Fibroblast of lung (primary cell): ENCODE measurements around the gene CFAP299. TPM values are rescaled to one million over a fixed set of nuclear protein-coding genes. Genes with fewer than 3 reads are reported as not detected.

Experiments used
- DNase-seq, 2 donors: peaks; one replicate each; pipeline versions ENCODE4 v3.0.0 to v3.0.0-alpha.2; 2010; ENCODE audit warnings: low read depth in 2 of 2
- H2AFZ ChIP-seq: 2 replicates; pipeline ENCODE4 v1.5.1; 2012; ENCODE audit warnings: low read length, control low read depth, inconsistent platforms
- H3K27ac ChIP-seq: 2 replicates; pipeline ENCODE4 v1.5.1; 2011; ENCODE audit warnings: low read length, control low read depth; ENCODE audit not compliant: insufficient read depth
- H3K27me3 ChIP-seq: 2 replicates; pipeline ENCODE4 v1.5.1; 2011; ENCODE audit warnings: mild to moderate bottlenecking, low read length; ENCODE audit not compliant: control insufficient read depth, insufficient read depth
- H3K36me3 ChIP-seq: 2 replicates; pipeline ENCODE4 v1.5.1; 2011; ENCODE audit warnings: low read length; ENCODE audit not compliant: control insufficient read depth, insufficient read depth
- H3K4me1 ChIP-seq: 2 replicates; pipeline ENCODE4 v1.5.1; 2011; ENCODE audit warnings: low read length; ENCODE audit not compliant: control insufficient read depth, insufficient read depth; ENCODE audit errors: extremely low read depth
- H3K4me2 ChIP-seq: 2 replicates; pipeline ENCODE4 v1.5.1; 2011; ENCODE audit warnings: low read length, control low read depth; ENCODE audit not compliant: insufficient read depth; ENCODE audit errors: extremely low read depth
- H3K4me3 ChIP-seq, 4 experiments: fragments of 200-600 bp in 1 of 4; sonication (generic) in 1 of 4; replicated peaks in 1 of 4; 2 replicates each; pipeline ENCODE4 v1.5.1; 2011 to 2016; ENCODE audit warnings: low read length in 4 of 4, low read depth in 3 of 4, mild to moderate bottlenecking in 3 of 4, control low read depth in 2 of 4, inconsistent platforms in 1 of 4, mixed read lengths in 1 of 4; ENCODE audit not compliant: insufficient read depth in 1 of 4; ENCODE audit errors: control extremely low read depth in 1 of 4
- H3K79me2 ChIP-seq: 2 replicates; pipeline ENCODE4 v1.5.1; 2012; ENCODE audit warnings: mild to moderate bottlenecking, low read length, inconsistent platforms; ENCODE audit not compliant: control insufficient read depth, insufficient read depth
- H3K9ac ChIP-seq: 2 replicates; pipeline ENCODE4 v1.5.1; 2011; ENCODE audit warnings: mild to moderate bottlenecking, low read length, control low read depth; ENCODE audit not compliant: insufficient read depth
- H3K9me3 ChIP-seq: 2 replicates; pipeline ENCODE4 v1.5.1; 2012; ENCODE audit warnings: low read depth, low read length; ENCODE audit not compliant: control insufficient read depth, insufficient read depth
- H4K20me1 ChIP-seq: 2 replicates; pipeline ENCODE4 v1.5.1; 2011; ENCODE audit warnings: low read length; ENCODE audit not compliant: control insufficient read depth, insufficient read depth; ENCODE audit errors: extremely low read depth
- CTCF ChIP-seq, 2 donors: IDR thresholded peaks in 1 of 2; conservative IDR thresholded peaks in 1 of 2; 1 replicate in 1 of 2; 2 replicates in 1 of 2; pipeline ENCODE4 v1.5.1; 2011 to 2012; ENCODE audit warnings: low read length in 2 of 2, control low read depth in 1 of 2, inconsistent platforms in 1 of 2, low read depth in 1 of 2, mild to moderate bottlenecking in 1 of 2
- EZH2 ChIP-seq: IDR thresholded peaks from 2 replicates; pipeline ENCODE4 v1.5.1; 2012; ENCODE audit warnings: low read length, control low read depth, mild to moderate bottlenecking; ENCODE audit errors: missing control alignments
- polyA plus RNA-seq, 2 donors: library from polyadenylated mRNA; depleted of rRNA in 1 of 2; stranded (reverse) in 1 of 2; unstranded in 1 of 2; fragments of >200 nt; gene quantifications; 2 replicates each; pipeline ENCODE4 v1.2.1, GENCODE V29; 2011 to 2012; ENCODE audit warnings: missing spikeins in 1 of 2
- total RNA-seq: library from RNA; depleted of rRNA; stranded (reverse); fragments of >200 nt; gene quantifications from 2 replicates; pipeline ENCODE4 v1.2.1, GENCODE V29; 2014

The CFAP299 gene
- total and polyA plus RNA-seq, 2 donors (not counting 1 experiment from before 2014, with no cell fraction given): 0.79 to 16.2 TPM

GRCh38 chr4:80334568-80334967, 962 bp upstream of the CFAP299 start:
- no peaks in the 10 kb centered on the region for H3K9me3 ChIP-seq
- H3K36me3 ChIP-seq: no peaks in the 10 kb centered on the region
- H4K20me1 ChIP-seq: no peaks in the 10 kb centered on the region
- no peaks in the 10 kb centered on the region for H3K27me3 ChIP-seq
- H3K4me2 ChIP-seq: no peak overlapping the region
- no peaks in the 10 kb centered on the region for H3K79me2 ChIP-seq
- TF ChIP-seq CTCF (conservative IDR thresholded peaks at IDR 0.05 in 1 of 2, IDR thresholded peaks at IDR 0.05 in 1 of 2; ENCODE audit: low read depth in 1 of 2, low read length in 2 of 2): no peak
- no peak for TF ChIP-seq EZH2
- H3K4me1 ChIP-seq: no peaks in the 10 kb centered on the region
- no peak overlapping the region for H3K9ac ChIP-seq
- H3K4me3 ChIP-seq: no peak overlapping the region
- no peak for DNase-seq
- no peak overlapping the region for H3K27ac ChIP-seq
- no peak overlapping the region for H2AFZ ChIP-seq

GRCh38 chr4:80335226-80335553, 340 bp upstream of the CFAP299 start:
- H3K9me3 ChIP-seq: no peaks in the 10 kb centered on the region
- TF ChIP-seq EZH2 (no peak), CTCF (conservative IDR thresholded peaks at IDR 0.05 in 1 of 2, IDR thresholded peaks at IDR 0.05 in 1 of 2; ENCODE audit: low read depth in 1 of 2, low read length in 2 of 2) (no peak)
- DNase-seq: no peak
- H3K27ac ChIP-seq: no peak overlapping the region
- peak overlapping the region; percentile 64 to 84 (median 82) for H3K4me3 ChIP-seq
- H2AFZ ChIP-seq: peak overlapping the region; percentile 96
- H3K36me3 ChIP-seq: no peaks in the 10 kb centered on the region
- peak overlapping the region; percentile 97 for H3K4me2 ChIP-seq
- no peaks in the 10 kb centered on the region for H3K4me1 ChIP-seq
- H3K9ac ChIP-seq: no peak overlapping the region
- no peaks in the 10 kb centered on the region for H3K79me2 ChIP-seq
- H3K27me3 ChIP-seq: no peaks in the 10 kb centered on the region
- H4K20me1 ChIP-seq: no peaks in the 10 kb centered on the region

GRCh38 chr4:80336582-80336981, 1.1 kb downstream of the CFAP299 start:
- Histone ChIP-seq H3K9ac (no peak overlapping the region), H3K27me3 (no peaks in the 10 kb centered on the region), H3K9me3 (no peaks in the 10 kb centered on the region), H3K4me1 (no peaks in the 10 kb centered on the region), H3K36me3 (no peaks in the 10 kb centered on the region), H3K27ac (no peak overlapping the region), H2AFZ (no peak overlapping the region), H3K79me2 (no peaks in the 10 kb centered on the region), H4K20me1 (no peaks in the 10 kb centered on the region), H3K4me2 (peak overlapping the region; percentile 97), H3K4me3 (peak overlapping the region in 2 of 4 experiments; percentile 64 to 81)
- TF ChIP-seq CTCF (conservative IDR thresholded peaks at IDR 0.05 in 1 of 2, IDR thresholded peaks at IDR 0.05 in 1 of 2; ENCODE audit: low read depth in 1 of 2, low read length in 2 of 2) (peak; percentile 31 to 46), EZH2 (no peak)
- peak; percentile 40 to 44 for DNase-seq
